Suprapubic skin (tissue), 4 donors: ENCODE data around the gene ADAMTS12. TPM values are rescaled to one million over a fixed set of nuclear protein-coding genes. Genes with fewer than 3 reads are reported as not detected.

Experiments used
- DNase-seq, 2 donors: peaks; one replicate each; pipeline ENCODE4 v3.0.0-alpha.2; 2019; ENCODE audit warnings: low spot score in 2 of 2
- H3K27ac ChIP-seq: fragments of 200-600 bp; sonication (generic); one replicate; pipeline ENCODE4 v1.5.1; 2019
- H3K27me3 ChIP-seq: fragments of 200-600 bp; sonication (generic); one replicate; pipeline ENCODE4 v1.5.1; 2019
- H3K36me3 ChIP-seq: fragments of 200-600 bp; sonication (generic); one replicate; pipeline ENCODE4 v1.5.1; 2019
- H3K4me1 ChIP-seq: fragments of 200-600 bp; sonication (generic); one replicate; pipeline ENCODE4 v1.5.1; 2019
- H3K4me3 ChIP-seq: fragments of 200-600 bp; sonication (generic); one replicate; pipeline ENCODE4 v1.5.1; 2019; ENCODE audit warnings: mild to moderate bottlenecking
- H3K9me3 ChIP-seq: fragments of 200-600 bp; sonication (generic); one replicate; pipeline ENCODE4 v1.5.1; 2019
- EP300 ChIP-seq: sonication (generic); formaldehyde crosslinking; IDR thresholded peaks from one replicate; pipeline ENCODE4 v1.6.1; 2017; ENCODE audit warnings: antibody characterized with exemption
- POLR2A ChIP-seq, 2 donors: fragments of 450-650 bp; IDR thresholded peaks; one replicate each; pipeline ENCODE4 v1.6.1; 2017; ENCODE audit warnings: antibody characterized with exemption in 2 of 2, mild to moderate bottlenecking in 2 of 2, moderate library complexity in 2 of 2
- POLR2AphosphoS5 ChIP-seq, 3 donors: sonication (generic); formaldehyde crosslinking; IDR thresholded peaks; one replicate each; pipeline ENCODE4 v1.6.1; 2017; ENCODE audit warnings: antibody characterized with exemption in 3 of 3
- WGBS: methylation state at CpG from one replicate; pipeline ENCODE4 v1.1.5; 2018; 5-methylcytosine and 5-hydroxymethylcytosine counted together
- total RNA-seq, 4 donors: library from RNA; depleted of rRNA; stranded (reverse); fragments of >200 nt; gene quantifications; one replicate each; pipeline ENCODE4 v1.1.0, GENCODE V29; 2016
- TF ChIP-seq, protein P1 (sequence below), 2 donors: fragments of 200-600 bp in 1 of 2; fragments of 450-650 bp in 1 of 2; sonication (generic) in 1 of 2; IDR thresholded peaks; one replicate each; pipeline ENCODE4 v1.5.1; 2016 to 2019; ENCODE audit warnings: antibody characterized with exemption in 2 of 2, mild to moderate bottlenecking in 1 of 2, moderate library complexity in 1 of 2

The ADAMTS12 gene
- total RNA-seq, 4 donors from 2014 or later = 0.26 to 1.3 (median 0.57) TPM

DNA sequence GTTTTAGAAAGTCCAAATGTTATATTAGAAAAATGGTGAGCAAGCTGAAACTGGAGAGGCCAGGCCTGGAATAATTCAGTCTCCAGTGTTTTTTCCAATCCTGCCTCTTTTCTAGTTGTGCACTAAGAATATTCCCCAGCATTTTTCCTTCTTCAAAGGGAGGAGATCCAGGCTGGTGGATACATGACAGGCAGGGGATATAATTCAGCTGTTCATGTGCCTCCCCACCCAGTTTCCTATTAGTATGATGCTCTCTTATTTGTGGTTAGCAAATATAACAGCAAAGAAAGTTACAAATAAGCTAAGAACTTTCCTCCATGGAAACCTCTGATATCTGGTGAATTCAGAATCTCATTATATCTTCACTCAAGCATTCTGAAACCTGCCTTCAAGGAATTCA, 234.6 kb downstream of the ADAMTS12 start:
- Histone ChIP-seq H3K36me3 (no peaks in the 10 kb centered on the region), H3K4me1 (no peaks in the 10 kb centered on the region), H3K27me3 (no peaks in the 10 kb centered on the region), H3K4me3 (no peak overlapping the region), H3K9me3 (no peaks in the 10 kb centered on the region), H3K27ac (no peak overlapping the region)
- TF ChIP-seq EP300 = no peak
- no peak for TF ChIP-seq POLR2A (IDR thresholded peaks at IDR 0.05)
- TF ChIP-seq, protein P1, sequence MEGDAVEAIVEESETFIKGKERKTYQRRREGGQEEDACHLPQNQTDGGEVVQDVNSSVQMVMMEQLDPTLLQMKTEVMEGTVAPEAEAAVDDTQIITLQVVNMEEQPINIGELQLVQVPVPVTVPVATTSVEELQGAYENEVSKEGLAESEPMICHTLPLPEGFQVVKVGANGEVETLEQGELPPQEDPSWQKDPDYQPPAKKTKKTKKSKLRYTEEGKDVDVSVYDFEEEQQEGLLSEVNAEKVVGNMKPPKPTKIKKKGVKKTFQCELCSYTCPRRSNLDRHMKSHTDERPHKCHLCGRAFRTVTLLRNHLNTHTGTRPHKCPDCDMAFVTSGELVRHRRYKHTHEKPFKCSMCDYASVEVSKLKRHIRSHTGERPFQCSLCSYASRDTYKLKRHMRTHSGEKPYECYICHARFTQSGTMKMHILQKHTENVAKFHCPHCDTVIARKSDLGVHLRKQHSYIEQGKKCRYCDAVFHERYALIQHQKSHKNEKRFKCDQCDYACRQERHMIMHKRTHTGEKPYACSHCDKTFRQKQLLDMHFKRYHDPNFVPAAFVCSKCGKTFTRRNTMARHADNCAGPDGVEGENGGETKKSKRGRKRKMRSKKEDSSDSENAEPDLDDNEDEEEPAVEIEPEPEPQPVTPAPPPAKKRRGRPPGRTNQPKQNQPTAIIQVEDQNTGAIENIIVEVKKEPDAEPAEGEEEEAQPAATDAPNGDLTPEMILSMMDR (IDR thresholded peaks at IDR 0.05) = no peak
- TF ChIP-seq POLR2AphosphoS5 (IDR thresholded peaks at IDR 0.05) = no peak
- no peak for DNase-seq

GRCh38 chr5:33650911-33651310, 240.9 kb downstream of the ADAMTS12 start:
- Histone ChIP-seq H3K27me3 (no peaks in the 10 kb centered on the region), H3K4me1 (no peaks in the 10 kb centered on the region), H3K4me3 (no peak overlapping the region), H3K27ac (no peak overlapping the region), H3K9me3 (no peaks in the 10 kb centered on the region), H3K36me3 (no peaks in the 10 kb centered on the region)
- DNase-seq = no peak
- TF ChIP-seq POLR2A (IDR thresholded peaks at IDR 0.05) = no peak
- TF ChIP-seq, protein P1 (IDR thresholded peaks at IDR 0.05) = no peak
- TF ChIP-seq POLR2AphosphoS5 (IDR thresholded peaks at IDR 0.05) = no peak
- TF ChIP-seq EP300 = no peak
- 68% methylated on average over 2 of the region's 2 CpGs for WGBS

GRCh38 chr5:33649549-33650482, 242.0 kb downstream of the ADAMTS12 start:
- Histone ChIP-seq H3K36me3 (no peaks in the 10 kb centered on the region), H3K27me3 (no peaks in the 10 kb centered on the region), H3K27ac (no peak overlapping the region), H3K4me3 (no peak overlapping the region), H3K4me1 (no peaks in the 10 kb centered on the region), H3K9me3 (no peaks in the 10 kb centered on the region)
- DNase-seq = no peak
- no peak for TF ChIP-seq POLR2A (IDR thresholded peaks at IDR 0.05)
- no peak for TF ChIP-seq EP300
- TF ChIP-seq POLR2AphosphoS5 (IDR thresholded peaks at IDR 0.05) = no peak
- TF ChIP-seq, protein P1 (IDR thresholded peaks at IDR 0.05) = no peak
- 70% methylated on average over 10 of the region's 10 CpGs for WGBS

DNA sequence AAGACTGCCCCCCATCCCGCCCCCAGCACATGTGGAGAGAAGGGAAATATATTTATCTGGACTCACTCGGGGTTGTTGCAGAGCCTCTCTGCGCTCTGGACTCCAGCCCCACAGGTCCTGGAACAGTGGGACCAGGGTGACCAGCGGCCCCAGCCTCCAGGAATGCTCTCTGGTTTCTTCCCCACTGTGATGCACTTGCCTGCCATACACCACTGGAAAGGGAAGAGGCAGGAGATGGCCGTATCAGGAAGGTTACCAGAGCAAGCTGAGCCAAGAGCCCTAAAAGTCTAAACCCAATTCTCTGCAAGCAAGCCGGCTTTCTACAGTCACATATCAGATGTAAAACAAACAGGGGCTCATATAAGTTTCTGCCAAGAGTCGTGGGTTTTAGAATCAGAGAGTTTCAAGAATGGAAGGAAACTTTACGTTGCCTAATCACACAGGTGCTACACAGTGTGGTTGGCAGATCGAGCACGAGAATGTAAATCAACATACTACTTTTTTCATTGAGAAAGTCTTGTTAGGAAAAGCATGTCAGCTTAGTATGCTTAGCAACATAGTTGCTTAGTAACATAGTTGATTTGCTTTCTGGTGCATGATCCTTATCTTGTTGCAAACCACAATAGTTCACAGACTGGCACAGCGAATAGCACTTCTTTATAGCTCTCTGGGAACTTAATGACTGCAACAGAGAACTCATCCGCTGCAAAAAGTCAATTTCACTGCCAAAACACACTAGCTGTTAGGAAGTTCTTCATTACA, 249.9 kb downstream of the ADAMTS12 start:
- no peaks in the 10 kb centered on the region for H3K4me1 ChIP-seq
- no peak overlapping the region for H3K4me3 ChIP-seq
- H3K9me3 ChIP-seq = no peaks in the 10 kb centered on the region
- no peaks in the 10 kb centered on the region for H3K27me3 ChIP-seq
- 53% methylated on average over 12 of the region's 12 CpGs for WGBS
- DNase-seq = no peak
- H3K36me3 ChIP-seq = peaks cover 2% of the 10 kb centered on the region
- TF ChIP-seq POLR2AphosphoS5 (IDR thresholded peaks at IDR 0.05) (no peak), EP300 (no peak), POLR2A (IDR thresholded peaks at IDR 0.05) (no peak)
- H3K27ac ChIP-seq = no peak overlapping the region

DNA sequence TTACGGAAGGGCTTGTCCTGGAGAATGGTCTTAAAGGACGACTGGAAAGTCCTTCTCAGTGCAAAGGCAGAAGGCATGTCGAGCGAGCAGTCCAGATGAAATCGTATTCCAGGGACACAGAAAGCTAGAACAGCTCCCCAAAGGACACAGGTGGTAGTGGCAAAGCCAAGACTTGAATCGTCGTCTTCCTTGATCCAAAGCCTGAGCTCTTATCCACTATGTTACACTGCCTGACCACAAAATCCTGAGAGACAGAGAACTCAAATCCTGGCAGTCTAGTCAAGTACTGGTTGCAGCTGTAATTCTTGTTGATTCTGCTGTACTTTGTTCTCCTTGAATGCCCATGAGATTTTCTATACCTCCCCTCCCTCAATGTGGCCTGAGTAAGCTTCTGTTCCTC, 252.3 kb downstream of the ADAMTS12 start:
- no peak for DNase-seq
- H3K4me3 ChIP-seq = no peak overlapping the region
- TF ChIP-seq POLR2AphosphoS5 (IDR thresholded peaks at IDR 0.05) (no peak), POLR2A (IDR thresholded peaks at IDR 0.05) (no peak), EP300 (no peak)
- TF ChIP-seq, protein P1 (IDR thresholded peaks at IDR 0.05) = no peak
- WGBS = 78% methylated on average over 7 of the region's 7 CpGs
- no peaks in the 10 kb centered on the region for H3K4me1 ChIP-seq
- H3K27me3 ChIP-seq = no peaks in the 10 kb centered on the region
- peaks cover 2% of the 10 kb centered on the region for H3K36me3 ChIP-seq
- H3K9me3 ChIP-seq = no peaks in the 10 kb centered on the region
- no peak overlapping the region for H3K27ac ChIP-seq
